Astrocyte (in vitro differentiated cells and primary cell): ENCODE results near the gene KRT72.

Source experiments
- CTCF ChIP-seq: IDR thresholded peaks from 2 replicates; pipeline ENCODE4 v1.5.1; 2011; ENCODE audit warnings: low read depth, mild to moderate bottlenecking, inconsistent platforms, low read length, moderate library complexity; ENCODE audit not compliant: insufficient read depth
- EZH2 ChIP-seq: IDR thresholded peaks from 2 replicates; pipeline ENCODE4 v1.6.1; 2012; ENCODE audit warnings: mild to moderate bottlenecking, low read length, inconsistent platforms; ENCODE audit not compliant: insufficient read depth

DNA sequence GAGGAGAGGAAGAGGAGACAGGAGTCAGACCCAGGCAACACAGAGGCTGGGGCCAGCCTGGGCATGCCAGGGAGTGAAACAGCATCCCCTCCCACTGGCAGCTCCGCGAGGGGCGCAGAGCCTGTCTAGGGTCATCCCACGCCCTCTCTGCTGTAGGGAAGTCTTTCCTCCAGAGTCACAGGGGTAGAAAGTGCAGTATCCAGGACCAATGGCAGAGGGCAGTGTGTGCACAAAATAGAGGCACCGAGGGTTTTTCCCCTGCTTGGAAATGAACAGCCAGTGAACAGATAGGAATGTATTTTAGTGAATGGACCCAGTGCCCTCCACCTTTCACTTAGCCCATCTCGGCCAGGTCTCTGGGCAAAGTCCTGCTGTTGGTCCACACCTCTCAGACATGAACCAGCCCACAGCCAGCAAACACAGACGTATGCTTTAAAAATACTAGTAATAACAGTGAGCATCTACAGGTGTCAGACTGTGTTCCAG lies 18.2 kb downstream of the KRT72 start:
- TF ChIP-seq CTCF (peak; percentile 74), EZH2 (no peak)
